HG03135 (cell line): ENCODE measurements around the gene HMGB1.
A peak's percentile ranks its signal among the peaks of the same experiment; 100 is the strongest.
"Not testable (repeated sequence)": the region's sequence is repeated elsewhere in the genome, so short reads cannot be mapped to it uniquely, and the experiment has no call there.

ENCODE experiments used
- ATAC-seq: cut with Tn5 transposase; IDR thresholded peaks from one replicate; pipeline ENCODE4 v1.9.1; 2021; ENCODE audit warnings: mild to moderate bottlenecking, moderate library complexity; ENCODE audit not compliant: unreplicated experiment

HMGB1 gene

DNA sequence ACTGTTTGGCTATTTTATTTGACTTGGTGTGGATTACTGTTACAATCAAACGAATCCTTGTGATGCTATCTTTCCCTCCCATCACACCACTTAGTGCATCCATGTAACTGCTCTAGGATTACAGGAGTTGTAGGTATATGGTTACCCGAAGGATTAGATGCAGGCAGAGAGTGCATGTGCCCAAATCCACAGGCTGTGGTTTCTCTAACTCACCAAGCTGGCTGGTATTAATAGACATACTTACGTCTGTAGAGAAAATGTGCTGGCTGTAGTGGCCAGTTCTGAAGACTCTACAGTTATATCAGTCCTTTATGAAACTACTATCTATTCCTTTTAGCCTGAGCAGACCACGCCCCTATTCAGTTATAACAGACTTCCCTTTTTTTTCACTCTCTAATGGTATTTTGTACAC lies 1.1 kb upstream of the HMGB1 start:
- no peak for ATAC-seq

DNA sequence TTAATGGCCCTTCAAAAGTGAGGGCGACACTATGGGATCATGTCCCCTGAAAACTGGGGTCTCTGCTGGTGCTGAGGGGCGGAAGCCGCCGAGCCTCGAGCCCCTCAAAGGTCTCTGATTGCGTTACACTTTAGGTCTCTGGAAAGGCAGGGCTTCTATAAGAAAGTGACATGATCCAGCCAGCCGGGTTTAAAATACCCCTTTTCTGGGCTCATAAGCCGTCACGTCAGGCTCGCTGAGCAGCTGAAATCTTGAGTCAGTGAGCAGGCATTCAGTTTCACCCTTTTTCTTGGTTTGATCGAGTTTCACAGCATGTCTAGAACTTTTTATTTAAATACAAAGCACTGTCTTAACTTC lies 600 bp upstream of the HMGB1 start:
- ATAC-seq: no peak

DNA sequence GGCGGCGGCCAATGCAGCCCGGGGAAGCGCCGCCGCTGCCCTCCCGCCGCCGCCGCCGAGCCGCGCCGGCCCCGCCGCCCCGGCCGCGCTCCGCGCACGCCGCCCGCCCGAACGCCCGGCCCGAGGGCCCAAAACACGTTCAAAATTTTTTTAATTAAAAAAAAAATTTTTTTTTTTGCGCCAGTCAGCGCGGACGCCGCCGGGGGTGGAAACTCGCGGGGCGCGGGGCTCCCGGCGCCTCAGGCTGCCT lies 468 bp downstream of the HMGB1 start:
- no peak for ATAC-seq

DNA sequence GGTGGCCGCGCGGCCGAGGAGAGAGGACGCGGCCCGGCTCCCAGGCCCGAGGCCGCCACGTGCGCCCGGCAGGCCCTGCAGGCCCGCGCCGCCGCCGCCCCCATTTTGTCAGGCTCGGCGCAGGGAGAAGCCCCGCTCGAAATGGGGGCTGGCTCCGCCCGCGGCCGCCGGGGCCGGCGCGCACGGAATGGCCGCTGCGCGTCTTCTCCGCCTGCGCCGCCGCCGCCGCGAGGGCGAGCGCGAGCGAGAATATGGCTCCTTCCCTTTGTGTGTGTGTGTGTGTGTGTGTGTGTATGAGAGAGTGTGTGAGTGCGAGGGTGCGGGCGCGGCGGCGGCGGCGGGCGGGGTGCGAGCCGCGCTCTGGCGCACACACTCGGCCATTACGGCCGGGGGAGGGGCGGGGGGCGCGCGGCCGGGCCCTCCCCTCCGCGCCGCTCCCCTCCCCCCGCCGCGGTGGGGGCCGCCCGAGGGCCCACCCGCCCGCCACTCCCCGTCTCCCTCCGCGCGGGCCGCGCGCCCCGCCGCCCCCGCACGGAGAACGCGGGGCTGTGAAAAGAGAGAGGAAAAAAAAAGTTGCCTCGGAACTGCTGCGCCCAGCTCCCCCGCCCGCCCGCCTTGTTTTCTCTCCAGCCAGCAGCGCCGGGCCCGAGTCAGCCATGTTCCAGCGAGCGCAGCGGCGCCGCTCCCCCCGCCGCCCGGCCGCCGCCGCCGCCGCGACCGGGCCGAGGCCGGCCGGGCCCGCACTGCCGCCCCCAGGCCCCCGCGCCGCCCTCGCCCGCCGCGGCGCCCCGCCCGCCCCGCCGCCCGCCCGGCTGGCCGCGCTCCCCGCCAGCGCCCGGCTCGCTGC lies 1.0 kb downstream of the HMGB1 start:
- ATAC-seq: peak; percentile 30

GRCh38 chr13:30463787-30464495 lies 1.8 kb downstream of the HMGB1 start:
- peak; percentile 27 for ATAC-seq

DNA sequence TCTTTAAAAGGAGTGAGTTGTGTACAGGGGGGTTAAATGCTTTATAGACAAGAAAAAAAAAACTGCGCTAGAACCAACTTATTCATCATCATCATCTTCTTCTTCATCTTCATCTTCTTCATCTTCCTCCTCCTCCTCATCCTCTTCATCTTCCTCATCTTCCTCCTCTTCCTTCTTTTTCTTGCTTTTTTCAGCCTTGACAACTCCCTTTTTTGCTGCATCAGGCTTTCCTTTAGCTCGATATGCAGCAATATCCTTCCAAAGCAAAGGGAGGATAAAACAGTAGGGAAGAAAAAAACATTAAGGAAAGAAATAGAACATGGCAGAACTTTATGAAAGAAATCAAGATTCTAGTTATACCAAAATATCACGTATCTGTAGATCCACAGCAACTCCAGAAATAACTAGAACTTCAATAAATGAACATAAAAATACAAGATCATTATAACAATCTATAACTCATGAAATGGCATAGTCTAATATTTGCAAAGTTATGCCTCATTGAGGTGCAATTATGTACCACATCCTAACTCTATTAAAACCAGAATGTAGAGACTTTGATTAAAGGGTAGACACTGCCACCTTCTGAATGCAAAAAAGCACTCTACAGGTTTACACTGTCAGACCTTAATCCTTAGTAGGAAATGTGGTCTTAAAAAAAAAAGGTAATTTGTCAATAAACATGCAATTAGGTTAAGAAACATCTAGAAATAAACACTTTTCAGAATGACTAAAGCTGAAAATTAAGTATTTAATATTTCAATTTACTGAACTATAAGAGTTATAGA lies 4.3 kb downstream of the HMGB1 start:
- not testable (repeated sequence) for ATAC-seq

DNA sequence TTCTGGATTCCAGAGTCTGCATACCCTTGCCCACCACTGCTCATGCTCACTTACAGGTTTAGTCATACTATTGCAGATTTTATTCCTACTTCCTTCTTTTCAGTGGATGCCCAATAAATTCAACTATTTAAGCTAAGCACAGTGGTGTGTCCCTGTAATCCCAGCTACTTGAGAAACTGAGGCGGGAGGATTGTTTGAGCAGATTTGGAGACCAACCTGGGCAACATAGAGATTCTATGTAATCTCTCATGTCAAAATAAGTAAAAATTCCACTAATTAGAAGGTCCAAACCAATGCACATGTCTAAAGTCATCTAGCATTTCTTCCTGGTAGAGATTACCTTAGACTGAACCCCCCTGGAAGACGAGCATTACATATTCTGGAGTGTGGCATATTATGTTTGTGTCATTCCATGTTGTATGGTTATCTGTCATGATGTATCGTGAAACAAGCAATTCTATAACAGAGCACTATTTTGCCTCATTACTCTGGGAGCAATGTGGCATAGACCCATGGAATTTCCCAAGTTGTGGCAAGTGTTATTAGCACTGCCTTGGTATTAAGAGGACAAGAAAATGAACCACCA lies 8.3 kb downstream of the HMGB1 start:
- ATAC-seq: no peak

- no peak for ATAC-seq
Observed at GRCh38 chr13:30456290-30456689, 9.4 kb downstream of the HMGB1 start.

GRCh38 chr13:30454991-30455390 lies 10.7 kb downstream of the HMGB1 start:
- ATAC-seq: no peak

DNA sequence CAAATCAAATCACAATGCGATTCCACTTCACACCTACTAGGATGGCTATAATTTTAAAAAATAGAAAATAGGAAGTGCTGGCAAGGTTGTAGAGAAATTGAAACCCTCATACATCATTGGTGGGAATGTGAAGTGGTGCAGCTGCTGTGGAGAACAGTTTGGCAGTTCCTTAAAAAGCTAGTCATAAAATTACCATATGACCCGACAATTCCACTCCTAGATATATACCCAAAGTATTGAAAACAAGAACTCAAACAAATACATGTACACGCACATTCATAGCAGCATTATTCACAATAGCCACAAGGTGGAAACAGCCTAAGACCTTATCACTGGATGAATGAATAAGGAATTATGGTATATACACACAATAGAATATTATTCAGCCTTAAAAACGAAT lies 12.0 kb downstream of the HMGB1 start:
- ATAC-seq: no peak

DNA sequence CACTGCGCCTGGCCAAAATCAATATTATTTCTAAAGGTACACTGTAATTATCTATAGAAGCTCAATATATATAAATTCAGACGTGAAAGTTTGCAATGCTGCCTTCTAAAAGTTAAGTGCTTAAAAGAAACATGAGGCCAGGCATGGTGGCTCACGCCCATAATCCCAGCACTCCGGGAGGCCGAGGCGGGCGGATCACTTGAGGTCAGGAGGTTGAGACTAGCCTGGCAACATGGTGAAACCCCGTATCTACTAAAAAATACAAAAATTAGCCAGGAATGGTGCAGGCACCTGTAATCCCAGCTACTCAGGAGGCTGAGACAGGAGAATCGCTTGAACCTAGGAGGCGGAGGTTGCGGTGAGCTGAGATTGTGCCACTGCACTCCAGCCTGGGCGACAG lies 14.3 kb downstream of the HMGB1 start:
- ATAC-seq: not testable (repeated sequence)

GRCh38 chr13:30450066-30450465 lies 15.7 kb downstream of the HMGB1 start:
- no peak for ATAC-seq

DNA sequence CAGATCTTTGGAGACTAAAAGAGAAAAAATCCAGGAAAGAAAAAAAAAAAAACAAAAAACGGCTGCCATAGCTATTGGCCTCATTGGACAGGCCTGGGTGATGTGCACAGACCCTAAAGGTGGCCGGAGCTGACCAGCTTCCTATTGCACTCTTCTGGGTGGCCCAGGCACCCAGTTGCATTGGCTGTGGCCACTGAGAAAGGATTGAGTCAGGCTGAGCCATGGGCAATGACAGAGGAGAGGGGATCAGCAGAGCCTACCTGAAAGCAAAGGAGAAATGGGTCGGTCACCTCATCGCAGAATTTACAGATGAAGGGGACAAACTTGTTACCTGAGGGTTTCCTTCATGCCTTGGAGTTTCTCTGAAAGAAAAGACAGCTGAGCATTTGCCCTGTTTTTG lies 17.3 kb downstream of the HMGB1 start:
- no peak for ATAC-seq

DNA sequence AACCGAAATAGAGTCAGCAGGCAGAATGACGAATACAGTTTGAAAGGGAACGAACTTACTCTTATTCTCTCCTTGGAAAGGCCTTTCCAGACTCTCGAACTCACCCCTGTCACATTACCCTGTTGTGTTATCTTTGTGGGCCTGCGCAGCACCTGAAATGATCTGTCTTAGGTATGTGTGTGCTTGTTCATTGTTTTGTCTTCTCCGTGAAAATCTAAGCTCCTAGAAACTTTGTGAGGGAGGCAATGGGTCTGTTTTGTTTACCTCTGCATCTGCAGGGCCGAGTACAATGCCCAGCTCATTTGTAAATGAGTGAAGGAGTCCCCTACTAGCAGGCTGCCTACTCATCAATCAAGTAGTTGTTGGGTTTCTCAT lies 19.6 kb downstream of the HMGB1 start:
- ATAC-seq: peak; percentile 2

DNA sequence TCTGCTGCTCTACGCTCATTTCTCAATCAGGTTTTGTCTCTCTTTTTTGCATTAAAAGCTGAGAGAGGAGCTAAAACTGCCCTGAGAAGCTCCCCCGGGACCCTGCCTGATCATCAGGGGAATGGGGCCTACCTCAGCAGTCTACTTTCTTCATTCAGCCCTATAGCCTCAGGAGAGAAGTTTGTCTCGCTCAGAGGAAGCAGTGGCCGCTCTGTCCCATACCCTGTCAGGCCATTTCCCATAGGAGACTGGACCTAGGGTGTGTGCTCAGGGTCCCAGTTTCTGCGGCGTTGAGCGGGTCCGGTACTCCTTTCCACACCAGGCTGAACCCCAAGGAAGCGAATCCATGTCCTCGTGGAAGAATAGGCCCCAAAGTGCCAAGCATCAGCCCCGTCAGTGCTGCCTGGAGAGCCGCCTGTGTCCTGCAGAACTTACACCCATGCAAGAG lies 21.8 kb downstream of the HMGB1 start:
- no peak for ATAC-seq

DNA sequence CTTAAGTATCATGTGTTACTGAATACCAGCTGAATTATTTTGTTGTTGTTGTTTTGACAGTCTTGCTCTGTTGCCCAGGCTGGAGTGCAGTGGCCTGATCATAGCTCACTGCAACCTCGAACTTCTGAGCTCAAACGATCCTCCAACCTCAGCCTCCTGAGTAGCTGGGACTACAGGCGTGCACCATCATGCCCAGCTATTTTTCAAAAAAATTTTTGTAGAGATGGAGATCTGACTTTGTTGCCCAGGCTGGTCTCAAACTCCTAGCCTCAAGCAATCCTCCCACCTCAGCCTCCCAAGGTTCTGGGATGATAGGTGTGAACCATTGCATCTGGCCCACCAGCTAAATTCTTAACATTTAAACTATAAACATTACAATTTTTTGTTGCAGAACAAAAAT lies 22.2 kb downstream of the HMGB1 start:
- ATAC-seq: not testable (repeated sequence)

DNA sequence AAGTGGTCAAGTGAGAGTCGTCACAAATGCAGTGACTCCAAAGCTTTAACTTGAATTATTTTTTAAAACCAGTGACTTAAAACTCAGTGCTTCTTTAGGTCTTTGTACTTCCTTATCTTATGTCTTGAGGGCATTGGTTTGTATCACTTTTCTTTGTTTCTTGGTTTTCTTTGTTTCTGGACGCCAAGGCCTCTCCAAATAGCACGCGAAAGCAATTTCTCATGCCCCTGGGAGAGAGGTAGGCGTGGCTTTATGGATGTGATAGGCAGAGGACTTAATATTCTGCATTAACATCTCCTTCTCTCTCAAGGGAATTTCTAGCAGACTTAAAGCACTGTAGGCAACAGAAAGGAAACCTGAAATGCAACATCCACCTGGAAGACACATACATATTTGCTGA lies 22.8 kb downstream of the HMGB1 start:
- ATAC-seq: no peak

- peak; percentile 41 for ATAC-seq
Observed at GRCh38 chr13:30440910-30441703, 24.6 kb downstream of the HMGB1 start.

GRCh38 chr13:30438286-30438685 lies 27.4 kb downstream of the HMGB1 start:
- no peak for ATAC-seq

GRCh38 chr13:30437177-30437576 lies 28.6 kb downstream of the HMGB1 start:
- ATAC-seq: no peak
